Activated T-helper 1 cell treated with anti-CD3 and anti-CD28 coated beads, Interleukin-2, amount 50 U/mL, for 16 hours (primary cell): Measurements from ENCODE around the gene NUTM1.
"Not testable (repeated sequence)": the region's sequence is repeated elsewhere in the genome, so short reads cannot be mapped to it uniquely, and the experiment has no call there.

Experiments
- DNase-seq, 2 donors: peaks; one replicate each; pipeline ENCODE4 v3.0.0-alpha.2; 2020; ENCODE audit warnings: low read depth in 1 of 2, low spot score in 1 of 2

Gene NUTM1

DNA sequence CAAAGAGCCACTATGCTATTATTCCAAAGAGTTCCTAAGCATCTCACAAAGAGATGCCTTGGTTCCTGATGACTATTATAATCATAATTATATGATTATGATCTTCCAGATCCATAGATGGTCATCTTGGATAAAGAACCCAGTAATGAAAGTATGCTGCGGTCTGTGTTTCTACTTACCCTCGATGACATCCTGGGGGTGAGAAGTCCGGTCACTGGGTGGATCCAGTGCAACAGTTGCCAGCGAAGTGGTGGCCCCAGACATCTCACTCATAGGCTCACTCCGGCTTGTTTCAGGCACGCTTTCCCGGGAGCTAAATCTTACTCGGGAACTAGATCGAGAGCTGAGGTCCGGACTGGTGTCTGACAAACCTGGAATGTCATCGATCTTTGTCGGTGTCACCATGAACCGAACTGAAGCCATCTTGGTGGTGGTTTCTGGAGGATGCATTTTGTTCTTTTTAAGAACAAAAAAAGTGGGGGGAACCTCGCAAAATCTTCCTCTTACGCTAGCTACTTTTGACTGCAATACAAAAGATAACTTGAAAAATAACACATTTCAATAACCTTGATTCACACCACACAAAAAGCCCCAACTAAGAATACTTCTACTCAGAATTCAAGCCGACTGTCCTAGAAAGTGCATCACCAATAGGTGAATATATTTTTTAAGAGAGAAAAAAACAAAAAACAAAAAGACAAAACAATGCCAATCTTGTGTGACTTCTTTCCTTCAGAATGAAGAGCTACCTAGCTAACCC, 6.7 kb upstream of the NUTM1 start:
- DNase-seq = no peak

DNA sequence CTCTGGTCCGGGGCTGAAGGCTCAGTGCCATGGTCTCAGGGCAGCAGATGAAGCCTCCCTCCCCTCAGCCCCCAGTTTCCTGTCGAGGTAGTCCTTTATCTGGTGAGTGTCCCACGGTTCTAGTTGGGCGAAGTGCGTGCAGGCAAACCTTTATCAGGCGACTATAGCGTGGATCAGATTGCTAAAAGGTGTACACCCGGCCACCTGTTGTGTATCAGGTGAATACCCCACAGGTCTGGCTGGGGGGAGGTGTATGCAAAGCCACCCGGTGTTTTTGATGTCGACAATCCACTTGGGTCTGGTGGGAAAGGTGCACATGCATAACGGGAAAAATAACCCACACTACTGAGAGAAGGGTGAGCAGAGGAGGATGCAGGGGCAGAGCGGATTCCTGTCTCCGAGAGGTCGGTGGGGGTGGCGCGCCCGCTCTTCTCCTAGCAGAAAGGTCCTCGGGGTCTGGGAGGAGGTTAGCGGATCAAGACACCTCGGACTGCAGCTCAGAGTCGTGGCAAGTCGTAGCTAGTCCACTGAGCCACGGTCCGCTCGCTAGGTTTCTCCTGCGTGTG, 6.0 kb upstream of the NUTM1 start:
- DNase-seq = peak in 1 of 2 donors; percentile 6

DNA sequence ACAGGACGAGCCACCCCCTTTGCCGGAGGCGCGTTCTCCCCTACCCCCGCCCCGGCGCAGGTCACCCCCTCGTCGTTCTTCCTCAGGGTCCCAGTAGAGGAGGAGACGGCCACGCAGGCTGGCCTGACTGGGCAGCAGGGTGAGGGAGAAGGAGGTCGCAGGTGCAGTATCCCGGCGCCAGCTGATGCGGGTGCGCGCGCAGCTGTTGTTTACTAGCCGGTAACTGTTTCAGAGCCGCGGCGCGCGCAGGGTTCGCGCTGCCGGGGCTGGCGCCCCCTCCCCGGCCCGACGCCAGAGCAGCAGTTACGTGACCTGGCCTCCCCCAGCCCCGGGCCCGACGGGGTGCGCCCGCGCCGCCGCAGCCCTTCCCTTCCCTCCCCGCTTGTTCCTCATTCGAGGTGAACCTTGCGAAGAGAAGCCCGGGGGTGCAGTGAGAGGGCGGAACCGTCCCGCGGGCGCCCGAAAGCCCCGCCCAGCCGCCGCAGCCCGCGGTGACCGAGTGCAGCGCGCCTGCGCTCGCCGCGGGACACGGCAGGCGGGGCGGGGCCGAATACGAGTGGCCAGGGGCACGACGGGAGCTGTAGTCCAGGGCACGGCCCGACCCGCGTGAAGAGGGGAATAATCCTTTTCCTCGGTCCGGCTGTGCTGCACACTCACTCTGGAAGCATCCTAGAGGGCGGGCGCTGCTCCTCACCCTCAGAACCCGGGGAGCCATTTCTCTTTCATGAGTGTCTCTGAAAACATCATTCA, 5.4 kb upstream of the NUTM1 start, which contains the start of gene SLC12A6:
Gene SLC12A6, minus strand, starts transcription at position 225 of the 750 bp plus-strand sequence. CDS start 1,101 bp downstream, outside the sequence.
- DNase-seq = peak; percentile 76 to 85

DNA sequence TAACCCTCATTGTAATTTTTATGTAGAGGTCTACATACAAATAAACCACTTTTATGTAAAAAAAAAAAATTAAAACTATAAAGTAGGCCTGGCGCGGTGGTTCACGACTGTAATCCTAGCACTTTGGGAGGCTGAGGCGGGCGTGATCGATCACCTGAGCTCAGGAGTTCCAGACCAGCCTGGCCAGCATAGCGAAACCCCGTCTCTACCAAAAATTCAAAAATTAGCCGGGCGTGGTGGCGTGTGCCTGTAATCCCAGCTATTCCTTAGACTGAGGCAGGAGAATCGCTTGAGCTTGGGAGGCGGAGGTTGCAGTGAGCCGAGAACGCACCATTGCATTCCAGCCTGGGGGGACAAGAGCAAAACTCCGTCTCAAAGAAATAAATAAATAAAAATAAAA, 4.8 kb upstream of the NUTM1 start:
- DNase-seq = no peak

DNA sequence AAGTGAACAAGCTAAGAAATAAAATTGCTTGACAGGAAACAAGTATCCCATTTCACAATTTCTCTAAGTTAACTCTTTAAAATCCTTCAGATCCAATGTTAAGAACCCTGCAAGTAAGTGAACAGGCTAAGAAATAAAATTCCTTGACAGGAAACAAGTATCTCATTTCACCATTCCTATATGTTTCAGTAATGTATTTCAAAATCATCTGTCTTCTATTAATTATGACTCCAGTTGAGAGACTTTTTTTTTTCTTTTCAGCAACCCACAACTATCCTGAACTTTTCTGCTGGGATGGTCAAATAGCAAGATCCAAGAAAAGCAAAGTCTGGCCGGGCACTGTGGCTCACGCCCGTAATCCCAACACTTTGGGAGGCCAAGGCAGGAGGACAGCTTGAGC, 3.2 kb upstream of the NUTM1 start:
- DNase-seq = no peak

DNA sequence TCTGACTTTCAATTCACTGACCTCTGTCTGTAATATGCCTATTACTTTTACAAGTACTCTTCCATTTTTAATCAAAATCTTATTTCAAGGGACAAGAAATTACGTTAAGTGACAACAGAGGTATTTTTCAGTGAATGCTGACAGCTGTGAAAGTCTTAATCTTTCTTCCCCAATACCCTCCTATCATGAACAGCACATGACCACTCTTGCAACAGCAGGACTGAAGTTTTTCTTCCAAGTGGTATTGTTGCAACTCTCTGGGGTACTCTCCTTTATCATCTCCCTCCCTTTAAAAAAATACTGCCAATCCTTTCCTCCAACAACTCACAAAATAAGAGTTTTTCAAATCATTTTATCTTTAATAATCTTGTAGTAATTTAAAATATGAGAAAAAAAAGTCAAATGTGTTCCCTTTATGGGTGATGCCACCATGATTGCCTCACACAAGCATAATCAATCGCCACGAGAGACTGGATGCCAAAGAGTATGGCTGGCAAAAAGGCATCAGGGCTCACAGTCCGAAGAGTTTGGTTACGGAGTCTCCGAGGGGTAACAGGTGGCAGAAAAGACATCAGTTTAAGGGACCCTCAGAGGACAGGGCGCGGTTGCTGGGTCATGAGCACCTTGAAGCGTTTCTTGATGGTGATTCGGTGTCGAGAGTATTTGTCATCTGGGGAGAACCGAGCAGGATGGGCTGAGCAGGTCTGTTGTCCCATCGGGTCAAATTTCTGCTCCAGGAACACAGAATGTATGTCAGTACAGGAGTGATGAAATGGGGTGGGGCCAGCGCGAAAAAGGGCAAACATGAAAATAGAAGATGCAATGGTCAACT, 1.5 kb upstream of the NUTM1 start:
- no peak for DNase-seq

DNA sequence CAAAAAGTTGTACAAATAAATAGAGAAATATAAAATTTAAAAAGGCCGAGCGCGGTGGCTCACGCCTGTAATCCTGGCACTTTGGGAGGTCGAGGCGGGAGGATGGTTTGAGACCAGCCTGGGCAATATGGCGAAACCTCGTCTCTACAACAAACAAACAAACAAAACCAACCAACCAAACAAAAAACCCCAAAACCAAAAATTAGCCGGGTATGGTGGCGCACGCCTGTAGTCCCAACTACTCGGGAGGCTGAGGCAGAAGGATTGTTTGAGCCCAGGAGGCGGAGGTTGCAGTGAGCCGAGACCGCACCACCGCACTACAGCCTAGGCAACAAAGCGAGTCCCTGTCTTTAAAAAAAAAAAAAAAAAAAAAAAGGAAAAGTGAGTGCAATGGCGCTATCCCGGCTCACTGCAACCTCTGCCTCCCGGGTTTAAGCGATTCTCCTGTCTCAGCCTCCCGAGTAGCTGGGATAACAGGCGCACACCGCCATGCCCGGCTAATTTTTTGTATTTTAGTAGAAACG, 840 bp upstream of the NUTM1 start:
- not testable (repeated sequence) for DNase-seq

DNA sequence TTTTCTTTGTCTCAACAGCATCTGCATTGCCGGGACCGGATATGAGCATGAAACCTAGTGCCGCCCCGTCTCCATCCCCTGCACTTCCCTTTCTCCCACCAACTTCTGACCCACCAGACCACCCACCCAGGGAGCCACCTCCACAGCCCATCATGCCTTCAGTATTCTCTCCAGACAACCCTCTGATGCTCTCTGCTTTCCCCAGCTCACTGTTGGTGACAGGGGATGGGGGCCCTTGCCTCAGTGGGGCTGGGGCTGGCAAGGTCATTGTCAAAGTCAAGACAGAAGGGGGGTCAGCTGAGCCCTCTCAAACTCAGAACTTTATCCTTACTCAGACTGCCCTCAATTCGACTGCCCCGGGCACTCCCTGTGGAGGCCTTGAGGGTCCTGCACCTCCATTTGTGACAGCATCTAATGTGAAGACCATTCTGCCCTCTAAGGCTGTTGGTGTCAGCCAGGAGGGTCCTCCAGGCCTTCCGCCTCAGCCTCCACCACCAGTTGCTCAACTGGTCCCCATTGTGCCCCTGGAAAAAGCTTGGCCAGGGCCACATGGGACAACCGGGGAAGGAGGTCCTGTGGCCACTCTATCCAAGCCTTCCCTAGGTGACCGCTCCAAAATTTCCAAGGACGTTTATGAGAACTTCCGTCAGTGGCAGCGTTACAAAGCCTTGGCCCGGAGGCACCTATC, 5.0 kb downstream of the NUTM1 start:
- no peak for DNase-seq

DNA sequence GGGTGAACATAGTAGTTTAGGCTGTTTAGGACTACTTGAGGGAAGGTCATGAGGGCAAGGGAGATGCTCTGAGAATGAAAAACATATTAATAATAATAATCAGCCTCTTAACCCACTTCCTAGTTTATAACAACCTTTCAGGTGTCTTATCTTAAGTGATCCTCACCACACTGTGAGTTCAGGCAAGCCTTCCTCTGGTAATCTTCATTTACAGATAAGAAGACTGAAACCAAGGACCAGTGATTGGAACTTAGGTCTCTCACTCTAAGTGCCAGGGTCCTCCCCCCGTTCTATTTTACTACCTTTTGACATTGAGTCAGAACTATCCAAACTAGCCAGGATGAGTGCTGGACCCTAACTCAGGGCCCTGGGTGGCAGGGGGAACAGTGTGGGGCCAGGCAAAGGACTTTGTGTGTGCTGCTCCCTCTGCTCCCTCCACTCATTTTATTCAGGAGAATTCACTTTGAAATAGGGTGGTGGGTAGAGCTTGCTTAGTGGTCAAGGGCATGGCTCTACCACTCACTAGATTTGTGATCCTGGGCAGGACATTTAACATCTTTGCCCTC, 5.7 kb downstream of the NUTM1 start:
- DNase-seq = no peak

DNA sequence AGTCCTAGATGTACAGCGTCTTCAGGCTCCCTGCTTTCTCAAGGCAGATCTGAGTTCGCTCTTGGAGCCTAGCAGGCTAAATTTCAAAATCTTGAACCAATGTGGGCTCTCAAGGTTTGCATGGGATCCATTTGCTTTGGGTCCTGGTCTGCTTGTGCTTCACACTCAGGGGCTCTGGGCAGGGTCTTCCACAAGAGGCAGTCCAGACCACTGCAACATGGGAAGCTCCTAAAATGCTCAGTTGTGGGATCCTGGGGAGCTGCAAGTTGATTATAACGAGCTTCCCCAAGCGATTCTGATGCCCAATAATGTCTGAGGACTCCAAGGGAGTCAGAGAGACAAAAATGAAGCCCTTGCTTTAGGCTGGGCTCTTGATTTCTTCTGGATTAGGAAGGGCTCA, 6.7 kb downstream of the NUTM1 start:
- no peak for DNase-seq

DNA sequence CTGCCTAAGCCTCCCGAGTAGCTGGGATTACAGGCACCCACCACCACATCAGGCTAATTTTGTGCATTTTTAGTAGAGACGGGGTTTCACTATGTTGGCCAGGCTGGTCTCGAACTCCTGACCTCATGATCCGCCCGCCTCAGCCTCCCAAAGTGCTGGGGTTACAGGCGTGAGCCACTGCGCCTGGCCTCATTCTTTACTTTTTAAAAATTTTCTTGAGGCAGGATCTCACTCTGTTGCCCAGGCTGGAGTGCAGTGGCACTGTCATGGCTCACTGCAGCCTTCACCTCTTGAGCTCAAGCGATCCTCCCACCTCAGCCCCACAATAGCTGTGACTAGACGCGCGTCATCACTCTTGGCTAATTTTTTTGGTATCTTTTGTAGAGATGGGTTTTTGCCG, 9.9 kb downstream of the NUTM1 start:
- not testable (repeated sequence) for DNase-seq

DNA sequence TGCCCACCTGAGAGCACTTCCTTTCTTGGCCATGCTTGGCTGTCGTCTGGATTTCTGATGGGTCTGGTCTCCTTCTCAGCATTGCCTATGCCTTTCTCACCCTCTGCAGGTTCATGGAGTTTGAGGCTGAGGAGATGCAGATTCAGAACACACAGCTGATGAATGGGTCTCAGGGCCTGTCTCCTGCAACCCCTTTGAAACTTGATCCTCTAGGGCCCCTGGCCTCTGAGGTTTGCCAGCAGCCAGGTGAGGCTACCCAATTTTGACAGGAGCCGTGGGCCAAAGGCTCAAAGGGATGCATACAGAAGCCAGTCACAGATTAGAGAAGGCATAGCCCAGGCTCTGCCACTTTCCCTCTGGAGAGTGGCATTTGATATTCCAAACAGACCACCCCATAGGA, 10.5 kb downstream of the NUTM1 start:
- no peak for DNase-seq

DNA sequence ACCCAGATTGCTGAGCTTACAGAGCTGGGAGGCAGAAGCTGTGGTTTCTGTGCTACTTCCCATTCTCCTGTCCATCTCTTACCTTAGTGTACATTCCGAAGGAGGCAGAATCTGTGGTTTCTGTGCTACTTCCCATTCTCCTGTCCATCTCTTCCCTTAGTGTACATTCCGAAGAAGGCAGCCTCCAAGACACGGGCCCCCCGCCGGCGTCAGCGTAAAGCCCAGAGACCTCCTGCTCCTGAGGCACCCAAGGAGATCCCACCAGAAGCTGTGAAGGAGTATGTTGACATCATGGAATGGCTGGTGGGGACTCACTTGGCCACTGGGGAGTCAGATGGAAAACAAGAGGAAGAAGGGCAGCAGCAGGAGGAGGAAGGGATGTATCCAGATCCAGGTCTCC, 11.2 kb downstream of the NUTM1 start:
- DNase-seq = no peak

DNA sequence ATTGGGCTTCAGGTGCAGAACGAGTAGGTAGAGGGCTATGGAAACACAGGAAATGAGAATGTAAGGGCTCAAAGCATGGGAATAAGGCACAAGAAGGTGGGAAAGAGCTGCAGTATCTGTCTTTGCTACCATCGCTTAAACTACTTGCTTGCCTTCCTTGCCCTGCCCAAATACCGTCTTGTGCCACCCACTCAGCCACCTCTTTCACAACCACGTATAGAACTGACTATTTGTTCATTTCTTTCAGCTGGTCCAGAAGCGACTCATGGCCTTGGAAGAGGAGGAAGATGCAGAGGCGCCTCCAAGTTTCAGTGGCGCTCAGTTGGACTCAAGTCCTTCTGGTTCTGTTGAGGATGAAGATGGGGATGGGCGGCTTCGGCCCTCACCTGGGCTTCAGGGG, 12.1 kb downstream of the NUTM1 start:
- no peak for DNase-seq

DNA sequence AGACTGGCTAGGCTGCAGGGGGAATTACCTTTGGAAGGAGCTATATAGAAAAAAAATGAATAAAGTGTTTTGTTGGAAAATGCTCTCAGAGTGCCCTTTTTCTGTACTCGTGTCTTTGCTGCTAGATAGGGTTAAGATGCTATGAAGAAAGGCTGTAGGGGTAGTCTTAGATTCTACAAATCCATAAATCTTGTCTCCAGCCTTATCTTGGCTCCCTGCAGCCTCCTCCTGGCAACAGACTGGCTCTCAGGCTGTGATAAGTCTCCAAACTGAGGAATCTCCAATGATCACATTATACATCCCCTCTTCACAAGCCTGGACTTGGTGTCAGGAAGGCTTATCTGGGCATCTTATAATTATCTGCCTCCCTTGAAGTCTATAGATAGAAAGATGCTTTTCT, 14.5 kb downstream of the NUTM1 start:
- no peak for DNase-seq

DNA sequence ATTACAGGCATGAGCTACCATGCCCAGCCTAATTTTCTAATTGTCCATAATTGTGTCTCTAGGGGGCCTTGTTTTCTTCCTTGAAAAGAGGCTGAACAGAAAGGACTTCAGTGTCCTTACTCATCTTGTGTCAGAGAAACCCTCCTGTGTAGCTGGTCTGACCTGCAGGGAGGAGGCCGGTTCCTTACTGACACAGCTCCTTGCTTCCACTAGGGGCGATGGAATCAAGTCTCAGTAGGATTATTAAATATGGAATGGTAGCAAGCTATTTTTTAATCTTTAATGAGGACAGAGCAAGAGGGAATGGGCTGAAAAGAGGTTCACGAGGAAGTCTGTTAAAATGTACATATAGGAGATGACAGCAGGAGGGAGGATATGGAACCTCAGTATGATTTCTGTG, 15.3 kb downstream of the NUTM1 start:
- DNase-seq = no peak

DNA sequence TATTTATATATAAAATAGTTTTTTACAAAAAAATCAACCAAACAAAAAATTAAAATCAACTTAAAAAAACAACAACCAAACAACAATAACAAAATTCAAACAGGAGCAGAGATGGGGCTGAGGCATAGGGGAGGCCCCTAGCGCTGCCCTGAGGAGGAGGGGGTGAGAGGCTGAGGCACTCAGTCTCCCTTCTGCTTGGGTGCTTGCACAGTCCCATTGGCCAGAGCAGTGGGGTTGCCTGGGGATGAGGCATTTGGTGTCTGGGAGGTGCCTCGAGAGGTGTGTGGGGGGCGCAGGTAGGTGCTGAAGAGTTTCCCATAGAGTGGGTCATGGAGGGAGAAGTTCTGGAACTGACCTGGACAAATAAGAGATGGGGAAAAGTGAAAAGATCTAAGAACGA, 15.8 kb downstream of the NUTM1 start:
- DNase-seq = no peak

DNA sequence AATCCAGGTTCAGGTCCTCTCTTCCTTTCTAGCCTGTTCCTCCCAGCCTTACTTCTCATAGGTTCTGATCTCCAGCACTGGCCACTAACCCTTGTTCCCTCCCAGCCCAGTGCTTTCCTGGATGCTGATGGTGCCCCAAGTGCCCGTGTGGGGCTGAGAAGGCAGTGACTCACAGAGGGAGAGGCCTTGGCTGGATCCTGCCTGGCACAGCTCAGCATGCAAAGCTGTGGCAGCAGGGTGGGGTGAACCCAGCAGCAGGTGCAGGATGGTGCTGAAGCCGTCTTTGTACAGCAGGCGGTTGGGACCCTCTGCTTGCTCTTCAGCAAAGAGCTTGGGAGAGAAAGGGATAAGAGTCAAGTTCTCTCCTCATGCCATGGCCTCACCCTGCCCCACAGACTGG, 16.3 kb downstream of the NUTM1 start:
- DNase-seq = no peak

DNA sequence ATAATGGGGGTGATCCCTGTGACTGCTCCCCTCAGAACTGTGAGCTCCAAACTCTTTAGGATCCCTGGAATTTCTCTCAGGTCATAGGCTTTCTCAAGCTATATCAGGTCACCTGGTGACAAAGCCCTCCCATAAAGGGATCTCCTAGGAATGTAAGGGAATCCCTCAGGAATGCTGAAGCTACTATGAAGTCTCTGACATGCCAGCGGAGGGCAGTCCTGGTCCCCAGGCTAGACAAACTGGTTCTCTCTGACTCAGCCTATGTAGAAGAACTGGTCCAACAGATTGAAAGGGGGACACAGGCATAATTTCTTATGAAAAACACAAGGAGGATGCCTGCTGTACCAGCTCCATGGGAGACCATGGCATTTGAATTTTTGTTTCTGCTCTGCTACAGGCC, 17.2 kb downstream of the NUTM1 start:
- no peak for DNase-seq

DNA sequence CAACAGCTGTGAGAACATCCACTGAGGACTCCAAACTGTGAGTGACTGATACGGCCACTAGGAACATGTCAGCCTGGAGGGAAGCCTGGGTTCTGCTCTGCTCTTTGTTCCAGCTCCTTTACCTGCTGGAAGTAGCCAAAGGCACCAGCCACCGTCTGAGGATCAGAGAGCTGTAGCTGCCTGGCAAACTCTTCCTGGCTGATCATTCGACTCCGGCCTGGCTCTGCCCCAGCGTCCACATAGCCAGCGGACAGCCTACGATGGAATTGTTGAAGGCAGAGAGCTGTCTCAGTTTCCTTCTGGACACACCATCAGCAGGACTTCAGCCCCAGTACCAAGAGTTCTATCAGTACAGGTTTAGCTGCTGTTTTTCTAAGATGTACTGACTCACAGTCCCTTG, 18.2 kb downstream of the NUTM1 start:
- no peak for DNase-seq
